GM18511 (cell line): ENCODE data around the gene DOCK4.
A peak's percentile ranks its signal among the peaks of the same experiment; 100 is the strongest.
"Not testable (repeated sequence)": the region's sequence is repeated elsewhere in the genome, so short reads cannot be mapped to it uniquely, and the experiment has no call there.

Source experiments
- ATAC-seq: cut with Tn5 transposase; IDR thresholded peaks from one replicate; pipeline ENCODE4 v1.9.1; 2021; ENCODE audit warnings: mild to moderate bottlenecking, moderate library complexity; ENCODE audit not compliant: unreplicated experiment

The DOCK4 gene

GRCh38 chr7:112206238-112206990, at the start of gene DOCK4, which contains the start of gene ZNF277:
TSS of gene DOCK4 (minus strand) at chr7:112206399. CDS start at chr7:112206138, 261 bp downstream.
TSS of gene ZNF277 (plus strand) at chr7:112206695. CDS start at chr7:112206717, 22 bp downstream.
- peak; percentile 94 for ATAC-seq

- no peak for ATAC-seq
Measured at GRCh38 chr7:112255388-112255720, 49.2 kb upstream of the DOCK4 start.

GRCh38 chr7:112254709-112255387, 48.6 kb upstream of the DOCK4 start:
- ATAC-seq = no peak

GRCh38 chr7:112254156-112254555, 48.0 kb upstream of the DOCK4 start:
- no peak for ATAC-seq

- no peak for ATAC-seq
Measured at GRCh38 chr7:112252691-112253090, 46.5 kb upstream of the DOCK4 start.

GRCh38 chr7:112252141-112252540, 45.9 kb upstream of the DOCK4 start:
- ATAC-seq = no peak

GRCh38 chr7:112249967-112250366, 43.8 kb upstream of the DOCK4 start:
- not testable (repeated sequence) for ATAC-seq

- ATAC-seq = no peak
Measured at GRCh38 chr7:112248598-112248997, 42.4 kb upstream of the DOCK4 start.

GRCh38 chr7:112238852-112239610, 32.8 kb upstream of the DOCK4 start:
- ATAC-seq = no peak

- ATAC-seq = no peak
Measured at GRCh38 chr7:112238330-112238729, 32.1 kb upstream of the DOCK4 start.

GRCh38 chr7:112236597-112236996, 30.4 kb upstream of the DOCK4 start:
- ATAC-seq = no peak

- no peak for ATAC-seq
Measured at GRCh38 chr7:112234147-112234546, 27.9 kb upstream of the DOCK4 start.

- ATAC-seq = no peak
Measured at GRCh38 chr7:112233048-112233697, 27.0 kb upstream of the DOCK4 start.

GRCh38 chr7:112232212-112232978, 26.2 kb upstream of the DOCK4 start:
- ATAC-seq = no peak

GRCh38 chr7:112228632-112229031, 22.4 kb upstream of the DOCK4 start:
- ATAC-seq = no peak

GRCh38 chr7:112226701-112227276, 20.6 kb upstream of the DOCK4 start:
- ATAC-seq = no peak

GRCh38 chr7:112225006-112225405, 18.8 kb upstream of the DOCK4 start:
- no peak for ATAC-seq

GRCh38 chr7:112224186-112224585, 18.0 kb upstream of the DOCK4 start:
- ATAC-seq = no peak

GRCh38 chr7:112223310-112223709, 17.1 kb upstream of the DOCK4 start:
- no peak for ATAC-seq

- ATAC-seq = no peak
Measured at GRCh38 chr7:112220877-112221434, 14.8 kb upstream of the DOCK4 start.
